NT2/D1 (cell line): ENCODE data around the gene ACAA2.

ENCODE experiments used
- DNase-seq: peaks from one replicate; pipeline ENCODE4 v3.0.0-alpha.2; 2011; ENCODE audit warnings: low read depth, low spot score
- H3K27me3 ChIP-seq: 2 replicates; pipeline ENCODE4 v1.6.0; 2011; ENCODE audit warnings: mild to moderate bottlenecking; ENCODE audit not compliant: insufficient read length, insufficient read depth
- H3K36me3 ChIP-seq: 2 replicates; pipeline ENCODE4 v1.6.1; 2011; ENCODE audit warnings: mild to moderate bottlenecking, low read length, mixed read lengths; ENCODE audit not compliant: insufficient read depth, insufficient read length
- H3K4me1 ChIP-seq: 2 replicates; pipeline ENCODE4 v1.5.1; 2011; ENCODE audit not compliant: insufficient read depth, insufficient read length
- H3K4me3 ChIP-seq: 2 replicates; pipeline ENCODE4 v1.5.1; 2011; ENCODE audit warnings: low read depth; ENCODE audit not compliant: insufficient read length
- H3K9ac ChIP-seq: 2 replicates; pipeline ENCODE4 v1.6.0; 2011; ENCODE audit warnings: low read depth; ENCODE audit not compliant: insufficient read length
- H3K9me3 ChIP-seq: 2 replicates; pipeline ENCODE4 v1.5.1; 2011; ENCODE audit warnings: mild to moderate bottlenecking, low read length; ENCODE audit not compliant: insufficient read depth
- SUZ12 ChIP-seq: IDR thresholded peaks from 2 replicates; pipeline ENCODE4 v1.6.1; 2011; ENCODE audit not compliant: insufficient read length, insufficient read depth; ENCODE audit errors: extremely low read depth
- YY1 ChIP-seq: IDR thresholded peaks from 2 replicates; pipeline ENCODE4 v1.6.1; 2011; ENCODE audit not compliant: insufficient read length, insufficient read depth
- ZNF274 ChIP-seq: IDR thresholded peaks from 2 replicates; pipeline ENCODE4 v1.6.1; 2011; ENCODE audit warnings: mild to moderate bottlenecking, low read depth, low read length

The ACAA2 gene

GRCh38 chr18:49835405-49835804, 22.1 kb upstream of the ACAA2 start:
- no peak for DNase-seq
- peaks cover 6% of the 10 kb centered on the region for H3K36me3 ChIP-seq
- H3K4me1 ChIP-seq, result no peaks in the 10 kb centered on the region
- no peaks in the 10 kb centered on the region for H3K9me3 ChIP-seq
- H3K9ac ChIP-seq, result no peak overlapping the region
- H3K27me3 ChIP-seq, result no peaks in the 10 kb centered on the region
- no peak overlapping the region for H3K4me3 ChIP-seq
- no peak for TF ChIP-seq ZNF274
- no peak for TF ChIP-seq SUZ12

DNA sequence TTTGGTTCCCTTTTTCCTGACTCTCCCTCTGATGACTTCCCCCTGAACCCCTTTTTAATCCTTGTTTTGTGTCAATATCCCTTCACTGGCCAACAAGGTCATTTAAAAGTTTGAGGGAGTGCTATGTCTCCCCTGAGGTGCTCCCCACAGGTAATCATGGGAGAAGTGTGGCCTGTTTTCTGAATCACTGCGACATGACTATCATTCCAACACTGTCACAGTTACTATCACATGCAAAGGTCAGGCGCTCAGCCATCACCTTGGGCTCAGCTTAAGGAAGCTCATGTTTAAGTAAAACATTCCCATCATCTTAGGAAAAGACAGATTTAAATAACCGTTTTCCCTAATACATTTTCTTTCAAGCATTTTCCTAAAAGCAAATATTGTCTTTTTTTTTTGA, 20.9 kb upstream of the ACAA2 start:
- H3K9ac ChIP-seq, result no peak overlapping the region
- no peak overlapping the region for H3K4me3 ChIP-seq
- H3K4me1 ChIP-seq, result no peaks in the 10 kb centered on the region
- H3K27me3 ChIP-seq, result no peaks in the 10 kb centered on the region
- DNase-seq, result no peak
- H3K36me3 ChIP-seq, result peaks cover 5% of the 10 kb centered on the region
- TF ChIP-seq ZNF274 (no peak), YY1 (no peak), SUZ12 (no peak)
- no peaks in the 10 kb centered on the region for H3K9me3 ChIP-seq

- Histone ChIP-seq H3K36me3 (peaks cover 5% of the 10 kb centered on the region), H3K9ac (no peak overlapping the region), H3K27me3 (no peaks in the 10 kb centered on the region), H3K4me3 (no peak overlapping the region), H3K4me1 (no peaks in the 10 kb centered on the region), H3K9me3 (no peaks in the 10 kb centered on the region)
- TF ChIP-seq YY1, result no peak
- TF ChIP-seq ZNF274, result no peak
- TF ChIP-seq SUZ12, result no peak
- DNase-seq, result no peak
Observed at GRCh38 chr18:49833814-49834213, 20.5 kb upstream of the ACAA2 start.

GRCh38 chr18:49832221-49832647, 18.9 kb upstream of the ACAA2 start:
- H3K4me1 ChIP-seq, result no peaks in the 10 kb centered on the region
- DNase-seq, result no peak
- TF ChIP-seq ZNF274 (no peak), SUZ12 (no peak), YY1 (no peak)
- no peak overlapping the region for H3K9ac ChIP-seq
- peaks cover 9% of the 10 kb centered on the region; the same call in 1 of the 2 replicates for H3K9me3 ChIP-seq
- no peaks in the 10 kb centered on the region for H3K27me3 ChIP-seq
- H3K36me3 ChIP-seq, result peaks cover 5% of the 10 kb centered on the region
- H3K4me3 ChIP-seq, result no peak overlapping the region

- Histone ChIP-seq H3K36me3 (no peaks in the 10 kb centered on the region), H3K27me3 (no peaks in the 10 kb centered on the region), H3K4me3 (no peak overlapping the region), H3K9ac (no peak overlapping the region), H3K4me1 (no peaks in the 10 kb centered on the region), H3K9me3 (peaks cover 15% of the 10 kb centered on the region; the same call in 1 of the 2 replicates)
- TF ChIP-seq YY1, result no peak
- no peak for TF ChIP-seq ZNF274
- TF ChIP-seq SUZ12, result no peak
- DNase-seq, result no peak
Observed at GRCh38 chr18:49827996-49828395, 14.7 kb upstream of the ACAA2 start.

DNA sequence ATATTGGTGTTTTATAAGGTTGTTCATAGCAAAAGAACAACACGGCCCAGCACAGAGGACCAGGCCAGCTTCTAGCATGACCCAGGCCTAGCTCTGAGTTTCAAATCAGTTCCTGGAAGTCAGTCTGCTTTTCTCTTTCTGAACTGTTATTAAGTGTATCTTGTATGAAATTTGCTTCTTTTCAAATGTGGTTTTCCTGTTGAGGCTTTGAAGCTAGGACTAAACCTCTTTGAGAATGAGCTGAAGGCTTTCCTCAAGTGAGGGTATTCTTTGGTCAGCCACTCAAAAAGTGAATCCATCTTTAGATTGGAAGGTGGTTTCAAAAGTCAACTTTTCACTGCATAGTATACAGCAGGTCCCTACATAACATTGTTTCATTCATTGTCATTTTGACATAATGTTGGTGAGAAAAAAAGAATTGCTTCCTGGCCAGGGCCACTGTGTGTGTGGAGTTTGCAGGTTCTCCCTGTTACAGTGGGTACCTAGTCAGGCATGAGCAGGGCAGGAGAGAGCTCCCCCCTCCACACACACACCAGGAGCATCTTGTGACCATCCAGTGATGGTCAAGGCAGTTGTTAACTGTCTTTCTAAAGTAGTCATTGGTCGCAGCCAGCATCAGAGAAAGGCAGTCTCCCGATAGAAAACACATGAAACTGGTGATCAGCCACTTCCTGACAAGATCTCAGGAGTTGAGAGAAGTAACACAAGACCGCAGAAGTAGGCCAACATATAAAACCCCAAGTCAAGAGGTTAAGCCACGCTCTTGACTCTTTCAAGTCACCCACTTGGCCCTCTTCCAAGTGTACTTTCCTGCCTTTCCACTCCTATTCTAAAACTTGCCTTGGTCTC, 6.7 kb upstream of the ACAA2 start:
- Histone ChIP-seq H3K9me3 (no peaks in the 10 kb centered on the region), H3K27me3 (no peaks in the 10 kb centered on the region), H3K36me3 (peaks cover 6% of the 10 kb centered on the region), H3K4me3 (no peak overlapping the region), H3K4me1 (no peaks in the 10 kb centered on the region), H3K9ac (no peak overlapping the region)
- DNase-seq, result no peak
- TF ChIP-seq SUZ12 (no peak), ZNF274 (no peak), YY1 (no peak)

GRCh38 chr18:49819071-49819662, 5.8 kb upstream of the ACAA2 start:
- DNase-seq, result no peak
- Histone ChIP-seq H3K4me1 (no peaks in the 10 kb centered on the region), H3K9ac (no peak overlapping the region), H3K27me3 (no peaks in the 10 kb centered on the region), H3K4me3 (no peak overlapping the region), H3K9me3 (no peaks in the 10 kb centered on the region), H3K36me3 (peaks cover 6% of the 10 kb centered on the region)
- TF ChIP-seq YY1 (no peak), ZNF274 (no peak), SUZ12 (no peak)
